ENCODE measurements around the gene CDCA4.

The CDCA4 gene

GRCh38 chr14:105005329-105005928 lies 15.5 kb downstream of the CDCA4 start:
- H3K36me3 ChIP-seq (ENCODE audit: control insufficient read depth, insufficient read depth, low read length) = peaks cover 26% of the 10 kb centered on the region
- DNase-seq (ENCODE audit: extremely low read depth, insufficient read length) = no peak

DNA sequence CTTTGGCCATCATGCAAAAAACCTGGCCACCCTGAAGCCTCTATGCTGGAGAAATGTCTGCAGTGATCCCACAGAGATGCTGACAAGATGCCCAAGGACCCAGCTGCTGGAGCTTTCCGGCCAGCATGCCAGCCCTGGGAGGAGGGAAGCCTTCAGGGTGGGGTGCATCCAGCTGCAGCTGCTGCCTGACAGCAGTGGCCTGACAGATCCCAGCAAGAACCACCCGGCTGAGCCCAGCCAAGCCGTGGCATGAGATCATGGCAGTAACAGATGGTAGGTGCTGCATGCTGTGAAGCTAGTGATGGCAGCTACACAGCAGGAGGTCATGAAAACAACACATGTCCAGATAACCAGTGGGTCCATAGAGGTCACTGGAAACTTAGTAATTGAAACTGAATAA lies 21.5 kb downstream of the CDCA4 start:
- Histone ChIP-seq H3K4me3 (replicated peaks; ENCODE audit: low read depth, low read length) (no peak overlapping the region), H3K27me3 (replicated peaks; ENCODE audit: control insufficient read depth, insufficient read depth, low read length) (no peaks in the 10 kb centered on the region), H3K36me3 (ENCODE audit: control insufficient read depth, insufficient read depth, low read length) (no peaks in the 10 kb centered on the region; the same call in 1 of the 2 replicates)
- no peak for TF ChIP-seq CTCF (IDR thresholded peaks at IDR 0.05; ENCODE audit: insufficient read depth, low read length, poor library complexity, severe bottlenecking)
- no peak for DNase-seq (ENCODE audit: extremely low read depth, insufficient read length)

More at GRCh38 chr14:105005329-105005928, 15.5 kb downstream of the CDCA4 start:
- Histone ChIP-seq H3K27me3 (replicated peaks; ENCODE audit: control insufficient read depth, insufficient read depth, low read length) (no peaks in the 10 kb centered on the region), H3K4me3 (replicated peaks; ENCODE audit: low read depth, low read length) (no peak overlapping the region)
- TF ChIP-seq CTCF (IDR thresholded peaks at IDR 0.05; ENCODE audit: insufficient read depth, low read length, poor library complexity, severe bottlenecking) = no peak

- no peak overlapping the region for H3K4me3 ChIP-seq (replicated peaks; ENCODE audit: low read depth, low read length)
- no peaks in the 10 kb centered on the region for H3K27me3 ChIP-seq (replicated peaks; ENCODE audit: control insufficient read depth, insufficient read depth, low read length)
- TF ChIP-seq CTCF (IDR thresholded peaks at IDR 0.05; ENCODE audit: insufficient read depth, low read length, poor library complexity, severe bottlenecking) = no peak
- H3K36me3 ChIP-seq (ENCODE audit: control insufficient read depth, insufficient read depth, low read length) = no peaks in the 10 kb centered on the region; the same call in 1 of the 2 replicates
- DNase-seq (ENCODE audit: extremely low read depth, insufficient read length) = no peak
These were observed 22.1 kb downstream of the CDCA4 start for GRCh38 chr14:104998801-104999200.

GRCh38 chr14:104996483-104996882 lies 24.4 kb downstream of the CDCA4 start:
- Histone ChIP-seq H3K4me3 (replicated peaks; ENCODE audit: low read depth, low read length) (no peak overlapping the region), H3K36me3 (ENCODE audit: control insufficient read depth, insufficient read depth, low read length) (no peaks in the 10 kb centered on the region; the same call in 1 of the 2 replicates), H3K27me3 (replicated peaks; ENCODE audit: control insufficient read depth, insufficient read depth, low read length) (no peaks in the 10 kb centered on the region)
- no peak for DNase-seq (ENCODE audit: extremely low read depth, insufficient read length)
- no peak for TF ChIP-seq CTCF (IDR thresholded peaks at IDR 0.05; ENCODE audit: insufficient read depth, low read length, poor library complexity, severe bottlenecking)

GRCh38 chr14:104996032-104996431 lies 24.9 kb downstream of the CDCA4 start:
- no peak overlapping the region for H3K4me3 ChIP-seq (replicated peaks; ENCODE audit: low read depth, low read length)
- no peak for DNase-seq (ENCODE audit: extremely low read depth, insufficient read length)
- H3K27me3 ChIP-seq (replicated peaks; ENCODE audit: control insufficient read depth, insufficient read depth, low read length) = no peaks in the 10 kb centered on the region
- no peaks in the 10 kb centered on the region; the same call in 1 of the 2 replicates for H3K36me3 ChIP-seq (ENCODE audit: control insufficient read depth, insufficient read depth, low read length)
- no peak for TF ChIP-seq CTCF (IDR thresholded peaks at IDR 0.05; ENCODE audit: insufficient read depth, low read length, poor library complexity, severe bottlenecking)

DNA sequence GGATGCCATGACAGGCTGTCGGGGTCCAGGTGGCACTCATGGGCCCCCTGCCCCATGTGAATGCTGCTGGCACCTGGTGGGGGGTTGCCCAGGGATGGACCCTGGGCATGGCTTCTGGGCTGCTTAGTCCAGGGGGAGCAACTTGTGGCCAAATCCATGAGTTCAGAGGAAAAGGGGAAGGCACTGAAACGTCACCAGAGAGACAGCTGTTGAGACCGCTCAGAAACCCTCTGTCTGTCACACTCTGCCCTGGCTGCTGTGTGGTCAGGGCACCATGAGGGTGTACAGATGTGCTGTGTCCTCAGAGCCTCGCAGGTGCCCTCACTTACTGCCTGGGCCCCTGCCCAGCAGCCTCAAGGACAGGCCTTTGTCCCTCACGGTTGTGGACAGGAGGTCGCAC lies 25.9 kb downstream of the CDCA4 start:
- DNase-seq (ENCODE audit: extremely low read depth, insufficient read length) = no peak
- Histone ChIP-seq H3K27me3 (replicated peaks; ENCODE audit: control insufficient read depth, insufficient read depth, low read length) (no peaks in the 10 kb centered on the region), H3K36me3 (ENCODE audit: control insufficient read depth, insufficient read depth, low read length) (no peaks in the 10 kb centered on the region; the same call in 1 of the 2 replicates)

More for the DNA sequence above, 25.9 kb downstream of the CDCA4 start:
- TF ChIP-seq CTCF (IDR thresholded peaks at IDR 0.05; ENCODE audit: insufficient read depth, low read length, poor library complexity, severe bottlenecking) = no peak
- no peak overlapping the region for H3K4me3 ChIP-seq (replicated peaks; ENCODE audit: low read depth, low read length)

Data from GM06990 (cell line).